Measurements from ENCODE around the gene HERPUD1.

The HERPUD1 gene

DNA sequence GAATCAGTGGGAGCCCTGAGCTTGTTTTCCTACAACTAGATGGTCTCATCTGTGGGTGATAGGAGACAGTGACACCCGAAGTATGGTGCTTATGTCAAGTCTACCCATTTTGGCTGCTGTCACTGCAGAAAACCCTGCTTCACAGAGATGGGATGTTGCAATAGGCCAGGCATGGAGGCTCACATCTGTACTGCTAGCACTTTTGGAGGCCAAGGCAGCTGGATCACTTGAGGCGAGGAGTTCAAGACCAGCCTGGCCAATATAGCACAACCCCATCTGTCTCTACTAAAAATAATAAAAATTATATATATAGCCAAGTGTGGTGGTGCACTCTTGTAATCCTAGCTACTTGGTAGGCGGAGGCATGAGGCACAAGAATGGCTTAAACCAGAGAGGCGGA lies 2.3 kb upstream of the HERPUD1 start:
- TF ChIP-seq POLR2AphosphoS5 (IDR thresholded peaks at IDR 0.05; ENCODE audit: low read depth) (no peak), GABPA (IDR thresholded peaks at IDR 0.05; ENCODE audit: low read depth) (no peak), SPI1 (IDR thresholded peaks at IDR 0.05; ENCODE audit: borderline replicate concordance, low read depth) (no peak)
- TF ChIP-seq, protein P1, sequence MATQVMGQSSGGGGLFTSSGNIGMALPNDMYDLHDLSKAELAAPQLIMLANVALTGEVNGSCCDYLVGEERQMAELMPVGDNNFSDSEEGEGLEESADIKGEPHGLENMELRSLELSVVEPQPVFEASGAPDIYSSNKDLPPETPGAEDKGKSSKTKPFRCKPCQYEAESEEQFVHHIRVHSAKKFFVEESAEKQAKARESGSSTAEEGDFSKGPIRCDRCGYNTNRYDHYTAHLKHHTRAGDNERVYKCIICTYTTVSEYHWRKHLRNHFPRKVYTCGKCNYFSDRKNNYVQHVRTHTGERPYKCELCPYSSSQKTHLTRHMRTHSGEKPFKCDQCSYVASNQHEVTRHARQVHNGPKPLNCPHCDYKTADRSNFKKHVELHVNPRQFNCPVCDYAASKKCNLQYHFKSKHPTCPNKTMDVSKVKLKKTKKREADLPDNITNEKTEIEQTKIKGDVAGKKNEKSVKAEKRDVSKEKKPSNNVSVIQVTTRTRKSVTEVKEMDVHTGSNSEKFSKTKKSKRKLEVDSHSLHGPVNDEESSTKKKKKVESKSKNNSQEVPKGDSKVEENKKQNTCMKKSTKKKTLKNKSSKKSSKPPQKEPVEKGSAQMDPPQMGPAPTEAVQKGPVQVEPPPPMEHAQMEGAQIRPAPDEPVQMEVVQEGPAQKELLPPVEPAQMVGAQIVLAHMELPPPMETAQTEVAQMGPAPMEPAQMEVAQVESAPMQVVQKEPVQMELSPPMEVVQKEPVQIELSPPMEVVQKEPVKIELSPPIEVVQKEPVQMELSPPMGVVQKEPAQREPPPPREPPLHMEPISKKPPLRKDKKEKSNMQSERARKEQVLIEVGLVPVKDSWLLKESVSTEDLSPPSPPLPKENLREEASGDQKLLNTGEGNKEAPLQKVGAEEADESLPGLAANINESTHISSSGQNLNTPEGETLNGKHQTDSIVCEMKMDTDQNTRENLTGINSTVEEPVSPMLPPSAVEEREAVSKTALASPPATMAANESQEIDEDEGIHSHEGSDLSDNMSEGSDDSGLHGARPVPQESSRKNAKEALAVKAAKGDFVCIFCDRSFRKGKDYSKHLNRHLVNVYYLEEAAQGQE (IDR thresholded peaks at IDR 0.05; ENCODE audit: insufficient replicate concordance, low read depth): no peak
- TF ChIP-seq, protein P2, sequence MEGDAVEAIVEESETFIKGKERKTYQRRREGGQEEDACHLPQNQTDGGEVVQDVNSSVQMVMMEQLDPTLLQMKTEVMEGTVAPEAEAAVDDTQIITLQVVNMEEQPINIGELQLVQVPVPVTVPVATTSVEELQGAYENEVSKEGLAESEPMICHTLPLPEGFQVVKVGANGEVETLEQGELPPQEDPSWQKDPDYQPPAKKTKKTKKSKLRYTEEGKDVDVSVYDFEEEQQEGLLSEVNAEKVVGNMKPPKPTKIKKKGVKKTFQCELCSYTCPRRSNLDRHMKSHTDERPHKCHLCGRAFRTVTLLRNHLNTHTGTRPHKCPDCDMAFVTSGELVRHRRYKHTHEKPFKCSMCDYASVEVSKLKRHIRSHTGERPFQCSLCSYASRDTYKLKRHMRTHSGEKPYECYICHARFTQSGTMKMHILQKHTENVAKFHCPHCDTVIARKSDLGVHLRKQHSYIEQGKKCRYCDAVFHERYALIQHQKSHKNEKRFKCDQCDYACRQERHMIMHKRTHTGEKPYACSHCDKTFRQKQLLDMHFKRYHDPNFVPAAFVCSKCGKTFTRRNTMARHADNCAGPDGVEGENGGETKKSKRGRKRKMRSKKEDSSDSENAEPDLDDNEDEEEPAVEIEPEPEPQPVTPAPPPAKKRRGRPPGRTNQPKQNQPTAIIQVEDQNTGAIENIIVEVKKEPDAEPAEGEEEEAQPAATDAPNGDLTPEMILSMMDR (IDR thresholded peaks at IDR 0.05; ENCODE audit: insufficient read depth, low read length): no peak
- Histone ChIP-seq H3K27ac (replicated peaks) (no peak overlapping the region), H3K4me3 (replicated peaks; ENCODE audit: insufficient read depth, low read length) (no peak overlapping the region), H3K27me3 (ENCODE audit: insufficient read depth, poor library complexity, severe bottlenecking) (no peaks in the 10 kb centered on the region)
- DNase-seq (ENCODE audit: low read depth in 1 of 2, low spot score in 1 of 2): peak in 1 of 2 experiments; percentile 8

DNA sequence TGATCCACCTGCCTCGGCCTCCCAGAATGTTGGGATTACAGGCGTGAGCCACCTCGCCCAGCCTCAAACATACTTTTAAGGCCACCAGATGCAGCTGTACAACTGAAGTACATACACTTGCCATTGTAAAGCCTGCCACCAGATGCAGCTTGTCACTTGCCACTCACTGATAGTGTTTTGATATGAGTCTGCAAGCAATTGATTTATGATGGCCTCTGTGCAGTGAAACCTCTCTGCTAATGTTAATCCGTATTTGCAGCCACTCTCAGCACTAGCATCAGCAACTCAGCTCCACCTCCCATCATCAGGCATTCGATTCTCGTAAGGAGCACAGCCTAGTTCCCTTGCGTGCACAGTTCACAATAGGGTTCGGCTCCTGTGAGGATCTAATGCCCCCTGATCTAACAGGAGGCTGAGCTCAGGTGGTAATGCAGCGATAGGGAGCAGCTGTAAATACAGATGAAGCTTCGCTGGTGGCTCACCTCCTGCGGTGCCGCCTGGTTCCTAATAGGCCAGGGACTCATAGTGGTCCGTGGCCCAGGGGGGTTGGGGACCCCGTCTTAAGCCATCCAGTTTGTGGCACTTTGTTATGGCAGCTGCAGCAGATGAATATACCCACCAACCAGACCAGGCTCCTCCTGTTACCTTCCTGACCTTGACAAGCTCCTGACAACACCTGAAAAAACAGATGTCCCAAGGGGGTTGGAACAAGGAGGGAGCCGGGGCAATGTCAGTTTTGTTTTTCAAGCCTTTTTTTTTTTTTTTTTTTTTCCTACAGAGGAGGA lies 1.3 kb upstream of the HERPUD1 start:
- no peak overlapping the region for H3K27ac ChIP-seq (replicated peaks)
- H3K27me3 ChIP-seq (ENCODE audit: insufficient read depth, poor library complexity, severe bottlenecking): no peaks in the 10 kb centered on the region
- TF ChIP-seq, protein P1 (IDR thresholded peaks at IDR 0.05; ENCODE audit: insufficient replicate concordance, low read depth): no peak
- TF ChIP-seq GABPA (IDR thresholded peaks at IDR 0.05; ENCODE audit: low read depth): no peak
- TF ChIP-seq, protein P2 (IDR thresholded peaks at IDR 0.05; ENCODE audit: insufficient read depth, low read length): no peak
- TF ChIP-seq POLR2AphosphoS5 (IDR thresholded peaks at IDR 0.05; ENCODE audit: low read depth): no peak
- TF ChIP-seq SPI1 (IDR thresholded peaks at IDR 0.05; ENCODE audit: borderline replicate concordance, low read depth): no peak
- DNase-seq (ENCODE audit: low read depth in 1 of 2, low spot score in 1 of 2): no peak
- H3K4me3 ChIP-seq (replicated peaks; ENCODE audit: insufficient read depth, low read length): no peak overlapping the region

DNA sequence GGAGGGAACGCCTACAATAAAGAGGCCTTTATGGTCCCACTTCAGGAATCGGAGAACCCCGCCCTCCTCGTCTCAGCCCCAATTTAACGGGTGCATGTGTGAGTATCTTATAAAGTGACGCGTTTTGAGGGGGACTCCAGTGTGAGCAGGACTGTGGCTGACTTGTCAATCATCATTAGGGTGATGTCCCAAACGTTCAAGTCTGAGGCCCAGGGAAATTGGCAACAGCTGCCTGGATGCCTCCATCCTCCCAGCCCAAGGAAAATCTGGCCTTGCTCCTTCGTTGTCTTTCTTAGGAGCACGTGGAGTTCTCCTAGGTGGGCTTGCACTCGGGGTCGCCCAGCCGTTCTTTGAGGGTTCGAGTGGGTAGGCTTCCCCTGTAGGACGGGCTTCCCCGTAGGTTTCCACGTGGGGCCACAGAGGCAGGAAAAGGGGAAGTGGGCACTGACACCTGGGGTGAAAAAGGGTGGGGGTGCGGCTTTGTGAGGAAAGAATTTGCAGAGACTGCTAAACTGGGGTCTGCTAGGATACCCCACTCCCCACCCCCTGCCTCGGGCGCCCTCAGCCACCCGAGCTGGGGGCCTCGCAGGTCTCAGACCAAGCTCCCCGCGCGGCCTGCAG lies 561 bp upstream of the HERPUD1 start:
- Histone ChIP-seq H3K27me3 (ENCODE audit: insufficient read depth, poor library complexity, severe bottlenecking) (no peaks in the 10 kb centered on the region), H3K27ac (replicated peaks) (peak overlapping the region; percentile 92), H3K4me3 (replicated peaks; ENCODE audit: insufficient read depth, low read length) (peak overlapping the region; percentile 32)
- no peak for TF ChIP-seq POLR2AphosphoS5 (IDR thresholded peaks at IDR 0.05; ENCODE audit: low read depth)
- TF ChIP-seq, protein P1 (IDR thresholded peaks at IDR 0.05; ENCODE audit: insufficient replicate concordance, low read depth): no peak
- TF ChIP-seq, protein P2 (IDR thresholded peaks at IDR 0.05; ENCODE audit: insufficient read depth, low read length): no peak
- TF ChIP-seq SPI1 (IDR thresholded peaks at IDR 0.05; ENCODE audit: borderline replicate concordance, low read depth): peak; percentile 99
- no peak for TF ChIP-seq GABPA (IDR thresholded peaks at IDR 0.05; ENCODE audit: low read depth)
- DNase-seq (ENCODE audit: low read depth in 1 of 2, low spot score in 1 of 2): no peak

Measured in HL-60 (cell line).